Stimulated activated CD4-positive, alpha-beta T cell treated with anti-CD3 and anti-CD28 coated beads, Interleukin-12 subunit alpha, Interleukin-12 subunit beta, amount 100 ng/mL, for 24 hours (primary cell): Measurements from ENCODE around the gene RFESD.
A peak's percentile ranks its signal among the peaks of the same experiment; 100 is the strongest.

Experiments used
- DNase-seq, 2 experiments: peaks; one replicate each; pipeline ENCODE4 v3.0.0-alpha.2; 2020; ENCODE audit warnings: low read depth in 2 of 2

RFESD gene

DNA sequence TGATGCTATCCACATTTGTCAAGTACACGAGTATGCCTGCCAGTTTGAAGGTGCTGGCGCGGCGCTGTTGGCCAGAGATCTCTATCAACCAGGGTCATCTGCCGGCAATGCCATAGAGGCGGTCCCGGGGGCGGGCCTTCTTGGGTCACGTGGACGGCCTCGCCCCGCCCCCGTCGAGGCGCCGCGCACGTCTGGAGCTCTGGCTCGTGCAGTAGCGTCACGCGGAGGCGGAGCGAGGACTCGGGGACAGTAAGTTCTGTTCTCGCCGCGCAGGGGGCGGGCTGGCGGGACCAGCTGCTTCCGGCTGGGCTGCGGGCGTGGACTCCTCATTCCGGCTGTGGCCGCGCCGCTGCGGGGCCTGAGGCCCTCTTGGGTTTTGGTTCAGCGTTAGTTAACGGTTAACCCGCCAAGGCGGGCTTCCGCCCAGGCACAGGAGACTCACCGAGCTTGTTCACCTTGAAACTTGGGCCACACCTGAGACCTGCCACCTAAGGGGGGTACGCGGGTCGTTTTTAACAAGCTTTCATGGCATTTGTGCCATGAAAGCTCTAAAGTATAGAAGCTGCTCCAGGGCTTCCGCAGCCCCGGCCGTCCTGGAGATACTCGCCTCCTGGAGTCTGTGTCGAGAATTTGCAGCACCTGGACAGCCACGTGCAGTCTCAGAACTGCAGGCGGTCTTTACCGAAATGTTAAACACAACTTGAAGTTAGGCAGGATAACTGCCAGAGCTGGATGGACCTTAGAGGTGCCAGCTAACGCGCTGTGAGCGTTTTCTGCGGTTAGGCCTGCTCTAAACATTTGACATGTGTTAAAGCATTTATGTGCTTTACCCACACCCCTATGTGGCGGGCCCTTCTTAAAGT is at the start of gene RFESD:
Gene RFESD, plus strand, starts transcription at position 209 of the 863 bp plus-strand sequence. CDS start 5,495 bp downstream, outside the sequence.
- DNase-seq, result peak; percentile 88 to 95

DNA sequence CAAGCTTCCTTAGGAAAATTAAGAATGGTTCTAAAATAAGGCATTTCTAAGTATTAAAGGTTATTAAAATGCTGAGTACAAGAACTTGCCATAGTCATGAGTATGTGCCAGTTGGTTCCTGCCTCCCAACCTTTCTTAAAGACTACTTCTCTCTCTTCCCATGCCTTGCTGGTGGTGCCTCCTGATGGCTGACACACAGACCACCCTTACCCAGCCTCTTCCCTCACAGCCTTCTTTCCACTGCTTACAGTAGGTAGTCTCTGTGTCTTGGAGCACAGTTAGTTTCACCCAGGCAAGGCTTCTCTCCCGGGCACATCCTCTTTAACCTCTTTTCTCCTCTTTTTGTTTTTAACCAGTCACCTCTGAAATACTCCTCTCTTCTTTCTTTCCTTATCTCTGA is 47.3 kb upstream of the RFESD start:
- DNase-seq, result no peak

DNA sequence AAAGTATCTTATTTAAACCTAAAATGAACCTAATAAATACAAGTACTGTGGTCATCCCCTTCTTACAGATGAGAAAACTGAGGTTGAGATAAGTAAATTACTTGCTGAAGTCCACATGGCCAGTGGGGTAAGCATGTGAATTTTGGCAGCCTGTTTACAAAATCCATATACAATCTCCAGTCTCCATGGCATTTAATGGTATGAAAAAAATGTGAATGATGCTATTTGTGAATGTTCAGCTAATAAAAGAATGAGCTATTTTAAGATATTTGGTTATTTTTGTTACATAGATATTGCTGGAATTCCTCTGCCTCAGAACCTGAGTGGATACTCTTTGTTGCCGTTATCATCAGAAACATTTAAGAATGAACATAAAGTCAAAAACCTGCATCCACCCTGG is 46.0 kb upstream of the RFESD start:
- no peak for DNase-seq

DNA sequence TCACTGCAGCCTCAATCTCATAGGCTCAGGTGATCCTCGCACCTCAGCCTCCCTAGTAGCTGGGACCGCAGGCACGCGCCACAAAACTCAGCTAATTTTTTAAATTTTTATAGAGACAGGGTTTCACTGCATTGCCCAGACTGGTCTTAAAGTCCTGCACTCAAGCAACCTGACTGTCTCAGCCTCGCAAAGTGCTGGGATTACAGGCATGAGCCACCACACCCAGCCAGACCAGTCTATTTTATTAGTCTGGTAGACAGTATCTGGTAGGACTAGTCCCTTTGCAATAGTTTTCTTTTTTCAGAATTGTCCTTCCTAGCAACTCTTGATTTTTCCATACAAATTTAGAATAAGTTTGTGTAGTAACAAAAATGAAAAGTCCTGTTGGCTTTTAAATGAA is 40.8 kb upstream of the RFESD start:
- no peak for DNase-seq

- DNase-seq, result no peak
Measured at GRCh38 chr5:95606419-95606818, 40.2 kb upstream of the RFESD start.

DNA sequence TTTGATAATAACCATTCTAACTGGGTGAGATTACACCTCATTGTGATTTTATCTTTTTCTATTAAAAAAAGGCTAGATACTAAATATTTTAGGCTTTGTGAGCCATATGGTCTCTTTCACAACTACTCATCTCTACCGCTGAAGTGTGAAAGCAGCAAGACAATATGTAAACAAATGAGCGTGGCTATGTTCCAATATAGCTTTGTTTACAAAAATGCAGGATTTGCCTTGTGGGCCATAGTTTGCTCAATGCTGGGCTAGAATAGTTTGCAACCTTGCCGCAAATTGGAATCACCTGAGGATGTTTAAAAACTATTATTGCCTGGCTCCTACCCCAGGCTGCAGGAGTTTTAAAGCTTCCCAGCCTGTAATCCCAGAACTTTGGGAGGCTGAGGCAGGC is 36.9 kb upstream of the RFESD start:
- DNase-seq, result no peak

GRCh38 chr5:95610546-95610945 is 36.0 kb upstream of the RFESD start:
- no peak for DNase-seq

DNA sequence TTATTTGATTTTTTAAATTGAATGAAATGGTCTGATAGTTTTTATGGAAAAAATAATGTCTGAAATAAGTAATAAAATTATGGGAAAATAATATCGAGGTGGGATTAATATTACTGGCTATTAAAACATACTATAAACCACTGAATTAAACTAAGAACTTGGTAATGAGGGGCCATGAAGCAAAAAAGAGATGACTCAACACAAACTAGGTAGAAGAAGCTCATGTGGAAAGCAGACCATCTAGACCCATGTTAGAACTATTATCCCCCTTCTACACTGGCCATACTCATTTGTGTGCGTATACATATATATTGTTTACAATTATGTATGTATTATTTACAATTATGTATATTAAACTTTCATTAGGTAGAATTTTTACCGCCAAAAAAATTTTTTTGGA is 35.2 kb upstream of the RFESD start:
- DNase-seq, result no peak

GRCh38 chr5:95613514-95613913 is 33.1 kb upstream of the RFESD start:
- DNase-seq, result no peak

DNA sequence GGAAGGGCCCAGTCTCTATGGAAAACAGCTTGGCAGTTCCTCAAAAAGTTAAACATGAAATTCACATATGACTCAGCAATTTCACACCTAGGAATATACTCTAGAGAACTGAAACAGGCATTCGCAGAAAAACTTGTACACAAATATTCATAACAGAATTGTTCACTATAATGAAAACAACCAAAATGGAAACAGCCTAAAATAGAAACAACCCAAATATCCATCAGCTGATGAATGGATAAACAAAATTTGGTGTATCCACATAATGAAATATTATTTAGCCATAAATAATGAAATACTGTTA is 31.5 kb upstream of the RFESD start:
- DNase-seq, result no peak

- no peak for DNase-seq
Measured at GRCh38 chr5:95617057-95617456, 29.5 kb upstream of the RFESD start.

- DNase-seq, result no peak
Measured at GRCh38 chr5:95619096-95619495, 27.5 kb upstream of the RFESD start.

DNA sequence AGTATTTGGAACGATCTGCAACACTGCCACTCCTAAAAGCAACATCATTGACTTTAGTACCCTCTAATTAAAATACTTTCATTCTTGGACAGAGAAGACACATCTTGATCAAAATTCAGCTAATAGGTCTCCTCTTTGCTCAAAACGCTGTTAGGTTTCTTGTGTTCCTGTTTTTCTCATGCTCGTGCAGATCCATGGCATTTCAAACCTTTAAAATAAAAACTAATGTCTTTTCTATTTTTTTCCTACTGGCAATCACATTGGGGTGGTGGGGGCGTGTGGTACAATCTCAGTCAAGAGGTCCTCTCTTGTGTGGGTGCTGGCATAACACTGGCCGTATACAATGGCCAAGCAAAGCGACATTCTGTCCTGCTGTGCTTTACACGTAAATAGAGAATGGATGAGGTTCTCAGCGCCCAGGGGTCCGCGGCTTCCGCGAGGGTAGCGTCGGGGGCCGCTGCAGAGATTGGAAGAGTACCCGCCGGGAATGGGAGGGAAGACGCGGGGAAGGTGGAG is 27.0 kb upstream of the RFESD start:
- no peak for DNase-seq

DNA sequence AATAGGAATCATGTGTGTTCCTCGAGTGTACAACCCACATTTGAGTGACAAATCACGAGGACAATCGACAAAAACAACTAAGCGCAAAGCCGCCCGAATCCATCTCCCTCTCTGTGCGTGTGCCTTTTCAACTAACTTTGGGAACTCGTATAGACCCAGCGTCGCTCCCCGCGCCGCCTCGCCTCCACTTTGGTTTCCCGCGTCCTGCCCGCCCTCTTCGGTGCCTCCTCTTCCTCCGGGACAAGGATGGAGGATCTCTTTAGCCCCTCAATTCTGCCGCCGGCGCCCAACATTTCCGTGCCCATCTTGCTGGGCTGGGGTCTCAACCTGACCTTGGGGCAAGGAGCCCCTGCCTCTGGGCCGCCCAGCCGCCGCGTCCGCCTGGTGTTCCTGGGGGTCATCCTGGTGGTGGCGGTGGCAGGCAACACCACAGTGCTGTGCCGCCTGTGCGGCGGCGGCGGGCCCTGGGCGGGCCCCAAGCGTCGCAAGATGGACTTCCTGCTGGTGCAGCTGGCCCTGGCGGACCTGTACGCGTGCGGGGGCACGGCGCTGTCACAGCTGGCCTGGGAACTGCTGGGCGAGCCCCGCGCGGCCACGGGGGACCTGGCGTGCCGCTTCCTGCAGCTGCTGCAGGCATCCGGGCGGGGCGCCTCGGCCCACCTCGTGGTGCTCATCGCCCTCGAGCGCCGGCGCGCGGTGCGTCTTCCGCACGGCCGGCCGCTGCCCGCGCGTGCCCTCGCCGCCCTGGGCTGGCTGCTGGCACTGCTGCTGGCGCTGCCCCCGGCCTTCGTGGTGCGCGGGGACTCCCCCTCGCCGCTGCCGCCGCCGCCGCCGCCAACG is 26.3 kb upstream of the RFESD start, which contains the start of gene GPR150:
Gene GPR150, plus strand, starts transcription at position 58 of the 840 bp plus-strand sequence. Its CDS starts 189 bp downstream, at position 247.
- DNase-seq, result peak in 1 of 2 experiments; percentile 53

- DNase-seq, result peak in 1 of 2 experiments; percentile 28
Measured at GRCh38 chr5:95620870-95621838, 25.4 kb upstream of the RFESD start.

DNA sequence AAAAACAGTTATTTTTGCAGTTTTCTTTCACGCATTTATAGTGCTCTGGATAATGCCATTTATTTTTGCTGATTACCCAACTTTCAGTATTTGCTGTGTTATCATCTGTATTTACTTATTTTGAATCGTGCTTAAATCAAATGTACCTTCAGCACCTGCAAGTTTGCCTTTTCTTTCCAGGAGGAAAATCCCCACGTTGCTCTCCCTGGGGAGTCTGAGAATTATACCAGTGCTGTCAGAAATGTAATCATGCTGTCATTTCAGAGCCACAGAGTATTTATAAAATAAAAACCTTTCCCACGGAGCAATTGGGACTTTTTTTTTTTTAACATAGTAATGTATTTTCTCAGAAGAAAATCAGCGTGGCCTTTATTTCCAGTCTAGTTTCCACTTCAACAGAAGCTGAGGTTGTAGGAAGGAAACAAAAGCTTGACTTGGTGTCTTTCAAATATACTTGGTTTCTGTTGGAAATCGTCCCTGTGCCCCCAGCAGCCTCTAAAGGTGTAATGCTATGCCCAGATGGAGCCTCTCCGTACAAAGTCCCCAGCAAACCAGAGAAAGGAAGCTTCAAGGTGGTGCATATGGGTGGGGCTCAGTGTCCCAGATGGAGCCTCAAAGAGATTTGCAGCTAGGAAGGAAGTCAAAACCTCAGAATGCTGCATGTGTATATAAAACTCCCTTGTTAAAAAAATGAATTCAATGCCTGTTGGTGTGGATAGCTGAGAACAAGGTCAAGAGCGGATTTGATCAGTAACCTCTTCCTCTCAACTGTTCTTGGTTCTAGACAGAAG is 24.5 kb upstream of the RFESD start:
- DNase-seq, result no peak

DNA sequence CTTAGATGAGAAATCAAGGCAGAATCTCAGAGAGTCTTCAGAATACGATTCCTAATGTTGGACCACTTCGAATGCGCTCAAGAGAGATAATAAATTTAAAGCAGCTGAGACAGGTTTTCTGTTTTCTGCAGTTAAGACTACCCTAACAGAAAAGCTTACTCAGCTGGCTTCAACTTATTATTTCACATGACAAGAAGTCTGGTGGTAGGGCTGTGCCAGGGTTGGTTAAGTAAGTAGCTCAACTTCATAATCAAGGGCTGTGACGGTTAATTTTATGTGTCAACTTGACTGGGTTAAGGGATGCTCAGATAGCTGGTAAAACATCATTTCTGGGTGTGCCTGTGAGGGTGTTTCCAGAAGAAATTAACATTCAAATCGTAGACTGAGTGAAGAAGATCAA is 22.9 kb upstream of the RFESD start:
- no peak for DNase-seq

DNA sequence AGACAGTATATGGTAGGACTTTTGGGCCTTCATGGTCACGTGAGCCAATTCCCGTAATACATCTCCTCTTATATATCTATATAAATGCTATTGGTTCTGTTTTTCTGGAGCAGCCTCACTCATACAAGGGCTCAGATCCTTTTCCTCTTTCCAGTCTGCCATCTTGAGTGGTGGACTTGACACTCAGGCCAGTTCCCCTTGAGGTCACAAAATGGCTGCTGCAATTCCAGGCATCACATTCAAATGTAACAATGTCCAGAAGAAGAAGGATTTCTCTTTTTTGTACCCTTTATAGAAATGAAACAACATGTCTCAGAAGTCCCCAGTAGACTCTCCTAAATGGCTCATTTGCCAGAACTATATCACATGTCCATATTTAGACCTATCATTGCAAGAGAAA is 22.2 kb upstream of the RFESD start:
- DNase-seq, result no peak

DNA sequence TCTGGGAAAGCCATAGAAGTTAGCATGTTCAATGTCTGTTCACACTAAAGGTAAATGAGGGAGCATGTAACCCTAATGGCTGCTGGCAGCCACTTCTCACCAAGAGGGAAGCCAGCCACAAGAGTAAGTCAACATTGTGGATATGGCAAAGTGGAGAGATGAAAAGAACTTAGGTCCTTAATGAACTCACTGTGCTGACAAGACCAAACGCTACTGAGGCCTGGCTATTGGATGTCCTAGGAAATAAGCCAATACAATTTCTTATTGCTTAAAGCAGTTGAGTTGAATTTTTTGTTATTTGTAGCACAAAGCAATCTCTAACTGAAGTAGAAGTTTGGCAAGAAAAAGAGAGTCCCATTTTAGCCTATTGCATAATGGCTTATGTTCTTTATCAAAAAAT is 19.9 kb upstream of the RFESD start:
- no peak for DNase-seq

DNA sequence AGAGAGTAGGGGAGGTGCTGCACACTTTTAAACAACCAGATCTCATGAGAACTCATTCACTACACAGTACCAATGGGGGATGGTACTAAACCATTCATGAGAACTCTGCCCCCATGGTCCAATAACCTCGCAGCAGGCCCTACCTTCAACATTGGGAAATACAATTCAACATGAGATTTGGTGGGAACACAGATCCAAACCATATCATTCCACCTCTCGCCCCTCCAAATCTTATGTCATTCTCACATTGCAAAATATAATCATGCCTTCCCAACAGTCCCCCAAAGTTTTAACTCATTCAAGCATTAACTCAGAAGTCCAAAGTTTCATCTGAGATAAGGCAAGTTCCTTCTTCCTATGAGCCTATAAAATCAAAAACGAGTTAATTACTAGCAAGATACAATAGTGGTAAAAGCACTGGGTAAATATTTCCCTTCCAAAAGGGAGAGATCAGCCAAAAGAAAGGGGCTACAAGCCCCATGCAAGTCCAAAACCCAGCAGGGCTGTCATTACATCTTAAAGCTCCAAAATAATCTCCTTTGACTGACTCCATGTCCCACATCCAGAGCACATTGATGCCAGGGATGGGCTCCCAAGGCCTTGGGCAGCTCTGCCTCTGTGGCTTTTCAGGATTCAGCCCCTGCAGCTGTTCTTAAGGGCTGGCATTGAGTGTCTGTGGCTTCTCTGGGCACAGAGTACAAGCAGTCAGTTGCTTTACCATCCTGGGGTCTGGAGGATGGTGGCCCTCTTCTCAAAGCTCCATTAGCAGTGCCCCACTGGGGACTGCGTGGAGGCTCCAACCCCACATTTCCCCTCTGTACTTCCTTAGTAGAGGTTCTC is 18.4 kb upstream of the RFESD start:
- no peak for DNase-seq
